Measurements from ENCODE around the gene CCDC63. TPM values are rescaled to one million over a fixed set of nuclear protein-coding genes. Genes with fewer than 3 reads are reported as not detected.
A peak's percentile ranks its signal among the peaks of the same experiment; 100 is the strongest.

Gene CCDC63
- total and polyA plus RNA-seq, 8 donors = not detected

GRCh38 chr12:110822821-110823415, 23.9 kb upstream of the CCDC63 start:
- ATAC-seq (no peak), DNase-seq (no peak)
- Histone ChIP-seq H3K36me3 (no peaks in the 10 kb centered on the region), H3K4me1 (peaks cover 3 to 4% of the 10 kb centered on the region in 2 donors), H3K27me3 (no peaks in the 10 kb centered on the region), H3K9me3 (no peaks in the 10 kb centered on the region), H3K27ac (no peak overlapping the region), H3K4me3 (no peak overlapping the region)
- no peak for TF ChIP-seq CTCF (IDR thresholded peaks at IDR 0.05)
- intact Hi-C loops (cut with DNase I) = no loop called here

GRCh38 chr12:110824342-110824741, 22.4 kb upstream of the CCDC63 start:
- no peaks in the 10 kb centered on the region for H3K9me3 ChIP-seq
- no peaks in the 10 kb centered on the region for H3K36me3 ChIP-seq
- H3K27me3 ChIP-seq = peaks cover 0 to 11% of the 10 kb centered on the region in 2 donors
- no peak for TF ChIP-seq CTCF (IDR thresholded peaks at IDR 0.05)
- intact Hi-C loops (cut with DNase I) = no loop called here
- no peak for DNase-seq
- H3K4me1 ChIP-seq = peaks cover 3 to 4% of the 10 kb centered on the region in 2 donors
- no peak overlapping the region for H3K27ac ChIP-seq
- no peak overlapping the region for H3K4me3 ChIP-seq
- ATAC-seq = no peak

- no peaks in the 10 kb centered on the region for H3K36me3 ChIP-seq
- intact Hi-C loops (cut with DNase I) = no loop called here
- H3K27me3 ChIP-seq = peaks cover 0 to 23% of the 10 kb centered on the region in 2 donors
- no peak overlapping the region for H3K4me3 ChIP-seq
- no peaks in the 10 kb centered on the region for H3K9me3 ChIP-seq
- no peak for TF ChIP-seq CTCF (IDR thresholded peaks at IDR 0.05)
- no peak for ATAC-seq
- peaks cover 3 to 4% of the 10 kb centered on the region in 2 donors for H3K4me1 ChIP-seq
- no peak for DNase-seq
- no peak overlapping the region for H3K27ac ChIP-seq
Observed at GRCh38 chr12:110825530-110825929, 21.3 kb upstream of the CCDC63 start.

GRCh38 chr12:110826592-110827200, 20.1 kb upstream of the CCDC63 start:
- H3K4me1 ChIP-seq = peaks cover 3 to 4% of the 10 kb centered on the region in 2 donors
- no peaks in the 10 kb centered on the region for H3K9me3 ChIP-seq
- H3K27ac ChIP-seq = no peak overlapping the region
- H3K36me3 ChIP-seq = no peaks in the 10 kb centered on the region
- intact Hi-C loops (cut with DNase I) = no loop called here
- DNase-seq (peak; percentile 38 to 83 (median 75)), ATAC-seq (peak; percentile 98)
- H3K27me3 ChIP-seq = peaks cover 0 to 24% of the 10 kb centered on the region in 2 donors
- peak; percentile 75 to 80 for TF ChIP-seq CTCF (IDR thresholded peaks at IDR 0.05)
- H3K4me3 ChIP-seq = no peak overlapping the region

GRCh38 chr12:110829308-110829707, 17.5 kb upstream of the CCDC63 start:
- Histone ChIP-seq H3K36me3 (no peaks in the 10 kb centered on the region), H3K27ac (no peak overlapping the region), H3K4me3 (no peak overlapping the region), H3K4me1 (peaks cover 3 to 4% of the 10 kb centered on the region in 2 donors), H3K9me3 (no peaks in the 10 kb centered on the region), H3K27me3 (peaks cover 0 to 31% of the 10 kb centered on the region in 2 donors)
- intact Hi-C loops (cut with DNase I) = no loop called here
- ATAC-seq = no peak
- no peak for DNase-seq
- no peak for TF ChIP-seq CTCF (IDR thresholded peaks at IDR 0.05)

Data from left lung (tissue), 10 donors.